Testis (tissue), 5 donors: Measurements from ENCODE around the gene IMMT. TPM values are rescaled to one million over a fixed set of nuclear protein-coding genes. Genes with fewer than 3 reads are reported as not detected.
"Not testable (repeated sequence)": the region's sequence is repeated elsewhere in the genome, so short reads cannot be mapped to it uniquely, and the experiment has no call there.

ENCODE experiments used
- DNase-seq: peaks from one replicate; pipeline ENCODE4 v3.0.0-alpha.2; 2019
- H3K27ac ChIP-seq, 2 donors: fragments of 200-600 bp; sonication (generic); one replicate each; pipeline ENCODE4 v1.5.1; 2019
- H3K27me3 ChIP-seq: fragments of 200-600 bp; sonication (generic); one replicate; pipeline ENCODE4 v1.5.1; 2019
- H3K36me3 ChIP-seq: fragments of 200-600 bp; sonication (generic); one replicate; pipeline ENCODE4 v1.5.1; 2017; ENCODE audit warnings: low read depth; ENCODE audit errors: missing control alignments
- H3K4me1 ChIP-seq: fragments of 200-600 bp; sonication (generic); one replicate; pipeline ENCODE4 v1.5.1; 2019
- H3K4me3 ChIP-seq, 2 donors: fragments of 200-600 bp; sonication (generic); one replicate each; pipeline ENCODE4 v1.5.1; 2017 to 2019
- H3K9me3 ChIP-seq: fragments of 200-600 bp; sonication (generic); one replicate; pipeline ENCODE4 v1.5.1; 2017
- POLR2A ChIP-seq: fragments of 450-650 bp; IDR thresholded peaks from one replicate; pipeline ENCODE4 v1.6.1; 2017; ENCODE audit warnings: antibody characterized with exemption, mild to moderate bottlenecking, moderate library complexity
- WGBS, 2 donors: methylation state at CpG; one replicate each; pipeline ENCODE4 v1.1.5; 2018; 5-methylcytosine and 5-hydroxymethylcytosine counted together
- intact Hi-C: fragments of 100-400 bp; cut with DNase I; formaldehyde crosslinking; loops from one replicate; pipeline ENCODE4 v1.15.1; 2023; ENCODE audit warnings: low total_unique reads
- long read RNA-seq, 2 donors: transcript quantifications; one replicate each; lab custom pipeline, GENCODE V29; 2026
- polyA plus RNA-seq: library from polyadenylated mRNA; stranded (reverse); fragments of 350-450 nt; fragmentation: Illumina TruSeq; extraction: RNeasy Lipid Tissue Mini Kit (QIAGEN cat#74804); gene quantifications from one replicate; pipeline ENCODE4 v1.2.3, GENCODE V29; 2014; ENCODE audit warnings: low read depth, low replicate concordance; ENCODE audit not compliant: insufficient read depth
- total RNA-seq, 2 donors: library from RNA; depleted of rRNA; stranded (reverse); fragments of >200 nt; gene quantifications; one replicate each; pipeline ENCODE4 v1.2.3, GENCODE V29; 2016
- TF ChIP-seq, protein P1 (sequence below), 3 experiments: fragments of 450-650 bp in 2 of 3; fragments of 200-600 bp in 1 of 3; sonication (generic) in 1 of 3; IDR thresholded peaks; one replicate each; pipeline ENCODE4 v1.5.1; 2016 to 2019; ENCODE audit warnings: antibody characterized with exemption in 3 of 3, mild to moderate bottlenecking in 2 of 3, moderate library complexity in 1 of 3

Gene IMMT
- total RNA-seq (10 to 100 TPM; 80.6 to 87.6 TPM), polyA plus RNA-seq (99.8 TPM)
- long read RNA-seq, donor 1, partial matches to known transcripts, result 25 of 79 reads
- long read RNA-seq, donor 1, other reads (novel, unspliced or antisense), result 50 of 79 reads
- long read RNA-seq, donor 2, transcript IMMT-210 (4 exons, 631 nt), result major isoform, 7 of 40 reads
- long read RNA-seq, donor 2, partial matches to known transcripts, result 19 of 40 reads
- long read RNA-seq, donor 2, other reads (novel, unspliced or antisense), result 14 of 40 reads

GRCh38 chr2:86195055-86195807 lies at the start of gene IMMT:
TSS of gene IMMT (minus strand) at chr2:86195462. CDS start at chr2:86195382, 80 bp downstream.
- H3K36me3 ChIP-seq, result no peaks in the 10 kb centered on the region
- intact Hi-C loops, result no loop called here
- H3K27ac ChIP-seq, result peak within 1 kb of the TSS; percentile 94 to 96
- 1% methylated on average over 11 to 73 of the region's 74 CpGs for WGBS, 2 donors
- no peaks in the 10 kb centered on the region for H3K27me3 ChIP-seq
- no peak for TF ChIP-seq POLR2A
- TF ChIP-seq, protein P1, sequence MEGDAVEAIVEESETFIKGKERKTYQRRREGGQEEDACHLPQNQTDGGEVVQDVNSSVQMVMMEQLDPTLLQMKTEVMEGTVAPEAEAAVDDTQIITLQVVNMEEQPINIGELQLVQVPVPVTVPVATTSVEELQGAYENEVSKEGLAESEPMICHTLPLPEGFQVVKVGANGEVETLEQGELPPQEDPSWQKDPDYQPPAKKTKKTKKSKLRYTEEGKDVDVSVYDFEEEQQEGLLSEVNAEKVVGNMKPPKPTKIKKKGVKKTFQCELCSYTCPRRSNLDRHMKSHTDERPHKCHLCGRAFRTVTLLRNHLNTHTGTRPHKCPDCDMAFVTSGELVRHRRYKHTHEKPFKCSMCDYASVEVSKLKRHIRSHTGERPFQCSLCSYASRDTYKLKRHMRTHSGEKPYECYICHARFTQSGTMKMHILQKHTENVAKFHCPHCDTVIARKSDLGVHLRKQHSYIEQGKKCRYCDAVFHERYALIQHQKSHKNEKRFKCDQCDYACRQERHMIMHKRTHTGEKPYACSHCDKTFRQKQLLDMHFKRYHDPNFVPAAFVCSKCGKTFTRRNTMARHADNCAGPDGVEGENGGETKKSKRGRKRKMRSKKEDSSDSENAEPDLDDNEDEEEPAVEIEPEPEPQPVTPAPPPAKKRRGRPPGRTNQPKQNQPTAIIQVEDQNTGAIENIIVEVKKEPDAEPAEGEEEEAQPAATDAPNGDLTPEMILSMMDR (IDR thresholded peaks at IDR 0.05), result no peak
- DNase-seq, result peak; percentile 96
- no peaks in the 10 kb centered on the region for H3K9me3 ChIP-seq
- H3K4me1 ChIP-seq, result peaks cover 20% of the 10 kb centered on the region
- H3K4me3 ChIP-seq, result peak within 1 kb of the TSS; percentile 73 to 96

DNA sequence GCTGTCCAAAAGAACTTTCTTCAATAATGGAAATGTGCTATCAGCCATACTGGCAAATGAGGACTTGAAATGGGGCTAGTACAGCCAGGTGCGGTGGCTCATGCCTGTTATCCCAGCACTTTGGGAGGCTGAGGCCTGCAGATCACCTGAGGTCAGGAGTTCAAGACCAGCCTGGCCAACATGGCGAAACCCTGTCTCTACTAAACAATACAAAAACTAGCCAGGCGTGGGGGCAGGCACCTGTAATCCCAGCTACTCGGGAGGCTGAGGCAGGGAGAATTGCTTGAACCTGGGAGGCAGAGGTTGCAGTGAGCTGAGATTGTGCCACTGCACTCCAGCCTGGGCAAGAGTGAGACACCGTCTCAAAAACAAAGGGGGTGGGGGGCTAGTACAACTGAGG lies 49.5 kb upstream of the IMMT start:
- H3K36me3 ChIP-seq, intact Hi-C loops, H3K27me3 ChIP-seq, H3K4me3 ChIP-seq, DNase-seq, H3K9me3 ChIP-seq: not testable (repeated sequence)
- peaks cover 25% of the 10 kb centered on the region for H3K4me1 ChIP-seq
- WGBS, 2 donors, result 70 to 88% methylated on average over 5 of the region's 5 CpGs
- H3K27ac ChIP-seq, result peak overlapping the region; percentile 21 to 69

GRCh38 chr2:86243950-86244733 lies 48.9 kb upstream of the IMMT start:
- DNase-seq, result no peak
- 78 to 80% methylated on average over 5 of the region's 5 CpGs for WGBS, 2 donors
- Histone ChIP-seq H3K27me3 (no peaks in the 10 kb centered on the region), H3K27ac (peak overlapping the region; percentile 21 to 69), H3K4me3 (no peak overlapping the region), H3K36me3 (no peaks in the 10 kb centered on the region), H3K4me1 (peaks cover 23% of the 10 kb centered on the region), H3K9me3 (no peaks in the 10 kb centered on the region)
- TF ChIP-seq, protein P1 (IDR thresholded peaks at IDR 0.05), result no peak
- TF ChIP-seq POLR2A, result no peak
- intact Hi-C loops, result no loop called here

DNA sequence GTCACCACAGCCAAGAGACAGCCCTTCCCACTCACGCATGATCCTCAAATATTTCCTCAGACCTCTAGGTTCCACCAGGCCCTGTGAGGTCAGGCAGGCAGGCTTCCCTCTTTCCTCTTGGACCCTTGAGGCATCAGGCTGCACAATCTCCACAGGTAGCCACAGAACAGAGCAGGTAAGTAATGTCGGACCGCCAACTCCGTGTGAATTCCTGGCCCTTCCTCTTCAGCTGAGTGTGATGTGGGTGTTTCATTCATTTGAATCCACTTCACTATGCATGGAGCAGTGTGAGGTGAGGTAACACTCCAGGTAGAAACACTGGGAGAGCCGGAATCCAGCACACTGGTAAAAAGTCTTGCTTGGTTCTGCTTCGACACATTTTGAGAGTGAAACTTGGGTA lies 48.0 kb upstream of the IMMT start:
- 95 to 96% methylated on average over 6 of the region's 6 CpGs for WGBS, 2 donors

More for the DNA sequence above, 48.0 kb upstream of the IMMT start:
- TF ChIP-seq POLR2A, result no peak
- TF ChIP-seq, protein P1 (IDR thresholded peaks at IDR 0.05), result no peak
- H3K27ac ChIP-seq, result peak overlapping the region; percentile 12 to 21
- H3K4me1 ChIP-seq, result peaks cover 24% of the 10 kb centered on the region
- H3K27me3 ChIP-seq, result no peaks in the 10 kb centered on the region
- no peaks in the 10 kb centered on the region for H3K36me3 ChIP-seq
- no peak overlapping the region for H3K4me3 ChIP-seq
- no peak for DNase-seq
- intact Hi-C loops, result no loop called here
- no peaks in the 10 kb centered on the region for H3K9me3 ChIP-seq
